NK-92 (cell line): Measurements from ENCODE around the gene CISH.

Experiments
- DNase-seq: peaks from one replicate; lab custom pipeline; 2025; ENCODE audit not compliant: unreplicated experiment; lab: John Stamatoyannopoulos, UW

The CISH gene, protein sequence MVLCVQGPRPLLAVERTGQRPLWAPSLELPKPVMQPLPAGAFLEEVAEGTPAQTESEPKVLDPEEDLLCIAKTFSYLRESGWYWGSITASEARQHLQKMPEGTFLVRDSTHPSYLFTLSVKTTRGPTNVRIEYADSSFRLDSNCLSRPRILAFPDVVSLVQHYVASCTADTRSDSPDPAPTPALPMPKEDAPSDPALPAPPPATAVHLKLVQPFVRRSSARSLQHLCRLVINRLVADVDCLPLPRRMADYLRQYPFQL

DNA sequence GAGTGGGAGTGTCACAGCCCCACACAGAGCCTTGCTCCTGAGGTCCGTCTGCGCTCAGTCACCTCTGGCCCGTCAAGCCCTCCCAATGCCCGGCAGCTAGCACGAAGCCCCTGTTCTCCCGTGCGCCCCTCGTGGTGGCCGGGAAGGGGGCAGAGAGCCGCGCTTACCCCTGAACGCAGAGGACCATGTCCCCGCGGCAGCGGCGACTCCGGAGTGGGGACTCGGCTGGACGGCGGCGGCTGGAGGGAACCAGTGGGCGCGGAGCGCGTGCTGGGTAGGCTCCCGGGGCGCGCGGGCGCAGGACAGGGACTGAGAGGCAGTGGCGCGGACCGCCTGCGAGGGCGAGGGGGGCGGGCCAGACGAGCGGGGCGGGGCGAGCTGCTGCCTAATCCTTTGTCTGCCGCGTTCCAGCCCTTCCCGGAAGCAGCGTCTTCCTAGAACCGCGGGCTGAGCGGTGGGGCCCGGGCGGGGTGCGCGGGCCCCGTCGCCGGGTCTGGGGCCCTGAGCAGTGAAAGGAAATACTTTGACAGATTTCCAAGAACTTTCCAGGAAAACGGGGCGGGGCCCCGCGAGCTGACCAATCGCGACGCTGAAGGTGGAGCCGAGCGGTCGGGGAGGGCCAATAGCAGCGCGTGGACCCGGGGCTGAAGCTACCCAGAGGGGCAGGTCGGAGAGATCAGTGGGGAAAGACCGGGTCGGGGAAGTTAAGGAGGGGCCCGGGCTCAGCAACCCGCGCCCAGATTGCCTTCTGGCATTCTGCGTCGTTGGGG is at the start of gene CISH:
Gene CISH, minus strand, starts transcription at position 311 of the 770 bp plus-strand sequence. Its CDS starts 124 bp downstream, at position 187.
- DNase-seq = peak; percentile 81

DNA sequence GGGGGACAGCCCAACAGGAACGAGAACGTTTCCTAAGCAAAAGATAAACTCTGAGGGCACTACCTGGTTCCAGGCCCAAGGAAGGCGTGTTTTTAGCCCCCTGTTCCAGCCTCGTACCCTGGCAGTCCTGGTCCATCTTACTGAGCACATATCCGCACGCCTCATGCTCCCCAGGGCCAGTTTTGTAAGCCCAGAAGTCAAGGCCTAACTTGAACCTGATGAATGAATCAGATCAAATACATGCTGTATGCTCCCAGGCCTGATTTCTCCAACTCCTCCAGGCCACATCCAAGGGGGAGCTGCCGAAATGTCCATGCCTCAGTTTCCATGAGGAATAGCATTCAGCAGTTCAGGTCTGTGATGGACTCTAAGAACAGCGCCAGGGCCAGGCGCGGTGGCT is 48.8 kb upstream of the CISH start:
- no peak for DNase-seq

DNA sequence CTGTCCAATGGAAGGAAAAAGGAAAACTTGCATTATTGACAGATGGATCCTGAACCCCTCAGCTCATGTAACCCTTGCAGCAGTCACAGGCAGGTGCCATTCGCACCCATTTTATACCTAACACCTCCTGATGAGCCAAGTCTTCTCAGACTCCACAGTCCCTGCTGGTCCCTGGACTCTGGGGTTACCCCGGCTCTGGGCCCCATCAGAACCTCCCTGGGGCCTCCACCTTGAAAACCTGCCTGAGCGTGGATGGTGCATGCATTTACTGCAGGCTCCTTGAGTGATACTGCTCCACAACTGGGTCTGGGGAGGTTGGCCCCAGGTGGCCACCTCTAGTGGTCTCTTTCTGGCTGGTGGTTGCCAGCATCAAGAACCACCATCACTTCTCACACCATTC is 47.3 kb upstream of the CISH start:
- no peak for DNase-seq

DNA sequence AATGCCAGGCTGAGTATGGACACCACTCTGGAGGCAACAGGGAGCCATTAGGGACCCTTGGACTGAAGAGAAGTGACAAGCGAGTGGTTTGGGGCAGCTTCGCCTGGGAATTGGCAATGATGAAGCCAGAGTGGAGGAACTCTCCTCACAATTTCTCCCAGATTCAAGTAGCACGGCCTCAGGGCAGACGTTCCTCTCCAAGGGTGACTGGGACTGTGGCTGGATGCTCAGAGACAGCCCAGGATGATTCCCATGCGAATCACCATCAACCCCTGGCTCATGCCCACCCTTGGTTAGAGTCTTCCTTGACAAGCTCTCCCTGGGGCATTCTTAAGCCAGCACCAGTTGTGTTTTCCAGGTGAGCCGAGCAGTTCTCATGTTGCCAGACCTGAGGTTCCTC is 46.8 kb upstream of the CISH start:
- no peak for DNase-seq

DNA sequence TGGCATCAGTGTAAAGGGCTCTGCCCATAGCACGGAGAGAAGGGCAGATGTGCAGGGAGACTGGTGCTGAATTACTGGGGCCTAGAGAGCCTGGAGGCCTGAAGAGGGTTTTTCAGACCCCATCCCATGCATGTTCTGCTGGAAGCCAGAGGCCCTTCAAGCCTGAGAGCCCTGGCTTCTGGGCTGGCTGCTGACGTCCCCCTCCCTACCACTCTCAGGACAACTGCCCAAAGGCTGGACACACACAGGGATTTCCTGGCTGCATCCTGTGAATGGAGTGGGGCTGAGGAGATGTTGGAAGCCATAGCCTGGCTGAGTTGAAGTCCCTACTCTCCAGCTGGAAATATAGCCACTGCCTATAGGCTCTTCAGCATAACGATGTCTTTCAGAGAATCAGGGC is 46.2 kb upstream of the CISH start:
- DNase-seq = no peak

DNA sequence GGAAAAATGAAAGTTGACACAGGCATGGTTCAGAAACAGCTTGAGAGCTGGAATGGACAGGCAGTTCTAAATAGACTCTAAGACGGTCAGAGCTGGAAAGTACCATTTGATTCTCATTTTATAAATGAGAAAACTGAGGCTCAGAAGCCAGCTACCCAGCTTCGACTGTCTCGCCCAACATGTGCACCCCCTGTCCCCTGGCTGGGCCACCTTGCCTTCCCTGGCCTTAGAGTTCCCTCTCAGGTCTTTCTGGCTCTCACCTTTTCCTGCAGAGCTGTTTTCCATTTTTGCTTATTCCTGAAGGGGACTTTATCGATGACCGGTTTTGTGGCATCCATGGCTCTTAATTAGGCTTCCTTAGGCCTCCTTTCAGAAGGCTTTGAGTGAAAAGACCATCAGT is 45.8 kb upstream of the CISH start:
- DNase-seq = no peak

DNA sequence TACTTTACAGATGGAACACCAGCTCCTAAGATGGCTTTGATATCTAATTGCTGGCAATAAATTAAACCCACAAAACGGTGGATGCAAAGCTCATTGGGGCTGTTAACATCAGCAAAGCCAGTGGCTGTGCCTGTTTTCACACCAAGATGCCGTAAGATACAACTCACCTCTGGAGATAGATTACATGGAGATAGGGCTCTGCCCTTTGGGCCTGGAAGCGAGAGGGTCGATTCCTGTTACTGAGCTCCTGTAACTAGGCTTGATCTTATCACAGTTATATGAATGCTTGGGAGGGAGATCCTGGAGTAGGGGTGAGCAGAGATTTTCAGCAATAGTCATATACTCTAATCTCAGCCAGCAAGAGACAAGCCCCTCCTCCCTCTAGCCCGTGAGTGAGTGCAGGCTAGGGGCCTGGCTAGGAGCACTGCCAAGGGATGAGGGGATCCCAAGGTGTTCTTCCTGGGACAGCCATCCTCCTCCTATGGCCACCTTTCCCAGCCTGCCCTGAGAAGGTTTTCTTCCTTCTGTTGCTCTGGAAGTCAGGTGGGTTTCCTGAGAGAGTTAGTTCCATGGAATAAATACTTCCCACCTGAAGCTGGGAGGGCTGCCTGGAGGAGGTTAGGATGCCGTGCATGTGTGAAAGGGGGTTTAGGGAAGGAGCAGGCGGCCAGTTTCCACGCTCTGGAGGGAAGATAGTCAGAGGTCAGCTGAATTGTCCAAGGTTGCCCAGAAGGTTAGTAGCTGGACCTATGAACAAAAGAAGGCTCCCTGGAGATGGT is 45.0 kb upstream of the CISH start:
- no peak for DNase-seq

DNA sequence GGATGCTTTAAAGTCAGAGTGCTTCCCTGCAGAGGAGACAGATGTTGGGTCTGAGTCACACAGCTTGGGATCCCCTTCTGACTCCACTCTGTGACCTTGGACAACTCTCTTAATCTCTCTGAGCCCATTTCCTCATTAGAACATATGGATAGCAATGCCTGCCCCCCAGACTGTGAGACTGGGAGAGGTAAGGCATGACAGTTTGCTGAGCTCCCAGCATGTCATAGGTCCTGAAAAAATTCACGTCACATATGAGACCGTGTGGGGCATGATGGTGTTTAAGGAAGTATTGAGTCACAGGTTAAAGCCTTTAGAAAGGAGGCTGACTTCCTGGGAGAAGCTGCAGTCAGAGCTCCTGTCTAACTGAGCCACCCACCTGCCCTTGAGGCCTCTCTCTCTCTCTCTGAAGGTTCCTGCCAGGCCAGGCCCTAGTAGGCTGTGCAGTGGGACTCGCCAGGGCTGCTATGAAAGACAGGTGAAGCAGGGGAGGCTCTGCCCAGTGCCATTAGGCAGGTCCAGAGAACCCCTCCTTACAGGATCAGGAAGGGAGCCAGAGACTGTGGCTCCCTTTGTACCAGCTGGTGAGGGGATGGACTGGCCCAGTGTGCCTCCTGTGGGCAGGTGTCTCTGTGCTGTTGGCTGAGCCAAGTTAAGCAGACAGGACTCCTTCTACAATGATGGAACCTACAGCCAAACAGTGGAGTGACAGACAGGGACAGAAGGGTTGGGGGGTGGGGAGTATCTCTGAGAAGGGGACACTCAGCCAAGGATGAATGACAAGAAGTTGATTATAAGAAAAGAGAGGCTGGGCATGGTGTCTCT is 43.6 kb upstream of the CISH start:
- DNase-seq = no peak

DNA sequence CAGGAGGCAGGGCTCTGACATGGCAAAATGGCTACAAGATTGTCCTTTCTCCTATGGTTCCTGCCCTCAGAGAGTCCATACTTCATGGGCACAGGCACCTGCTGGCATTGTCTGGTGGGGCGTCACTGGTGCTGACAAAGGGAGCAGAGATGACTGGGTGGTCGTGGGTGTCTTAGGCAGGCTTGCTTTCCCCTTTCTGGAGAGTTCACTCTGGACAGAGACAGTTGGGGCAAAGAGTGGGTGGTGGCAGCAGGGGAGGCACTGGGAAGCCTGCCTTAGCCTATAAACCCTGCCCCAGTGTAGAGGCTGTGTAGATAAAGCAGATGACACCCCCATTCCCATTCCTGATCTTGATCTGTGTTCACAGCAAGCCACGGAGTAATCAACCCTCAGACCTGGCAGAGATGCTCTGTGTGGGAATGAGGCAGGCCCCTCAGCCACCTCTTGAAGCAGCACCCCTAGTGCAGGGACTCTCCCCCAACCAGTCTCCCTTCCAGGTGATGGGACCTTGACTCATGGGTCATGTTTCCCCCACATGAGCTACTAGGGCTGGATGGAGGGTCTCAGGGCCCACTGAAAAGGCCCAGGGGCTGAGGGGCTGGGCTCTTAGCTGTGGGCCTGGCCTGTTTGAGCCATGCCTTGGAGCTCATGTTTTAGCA is 42.5 kb upstream of the CISH start:
- no peak for DNase-seq

DNA sequence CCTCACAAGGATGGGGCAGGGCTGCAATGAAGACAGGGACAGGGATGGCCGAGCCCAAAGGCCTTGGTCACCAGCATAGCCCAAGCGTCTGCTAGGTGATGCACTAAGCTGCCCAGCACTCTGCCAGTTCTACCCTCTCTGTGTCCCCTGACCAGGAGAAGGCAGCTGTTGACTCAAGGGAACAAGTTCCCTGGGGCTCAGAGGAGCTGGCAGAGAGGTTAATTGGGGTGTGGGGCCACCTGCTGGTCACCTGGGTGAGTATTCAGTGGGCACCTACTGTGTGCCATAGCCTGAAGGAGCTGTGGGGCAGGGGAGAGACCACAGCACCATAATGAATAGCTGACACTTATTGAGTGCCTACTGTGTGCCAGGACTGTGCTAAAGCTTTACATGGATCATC is 41.1 kb upstream of the CISH start:
- no peak for DNase-seq

DNA sequence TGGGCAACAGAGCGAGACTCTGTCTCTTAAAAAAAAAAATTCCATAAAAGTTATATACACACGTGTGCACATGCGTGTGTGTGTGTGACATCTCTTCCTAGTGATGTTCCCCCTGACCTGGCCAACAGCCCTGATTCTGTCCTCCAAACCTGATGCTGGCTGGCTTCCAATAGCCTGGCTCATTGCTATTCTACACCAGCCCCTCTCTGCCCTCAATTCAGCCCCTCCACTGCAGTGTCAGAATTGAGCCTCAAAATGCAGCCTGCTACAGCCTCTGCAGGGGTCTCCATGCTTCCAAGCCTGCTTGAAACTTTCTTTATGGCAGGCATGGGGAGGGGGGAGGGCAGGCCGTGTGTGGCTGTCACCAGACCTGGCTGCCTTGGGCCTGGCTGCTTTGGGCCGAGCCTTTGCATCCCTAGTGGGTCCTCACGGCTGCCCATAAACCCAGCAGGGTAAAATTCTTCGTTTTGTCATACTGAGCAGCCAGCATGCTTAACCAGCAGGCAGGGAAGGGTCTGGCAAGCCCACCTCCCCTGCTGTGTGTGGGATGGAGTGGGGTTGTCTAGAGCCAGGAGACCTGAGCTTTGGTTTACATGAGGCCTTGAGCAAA is 40.5 kb upstream of the CISH start:
- no peak for DNase-seq

DNA sequence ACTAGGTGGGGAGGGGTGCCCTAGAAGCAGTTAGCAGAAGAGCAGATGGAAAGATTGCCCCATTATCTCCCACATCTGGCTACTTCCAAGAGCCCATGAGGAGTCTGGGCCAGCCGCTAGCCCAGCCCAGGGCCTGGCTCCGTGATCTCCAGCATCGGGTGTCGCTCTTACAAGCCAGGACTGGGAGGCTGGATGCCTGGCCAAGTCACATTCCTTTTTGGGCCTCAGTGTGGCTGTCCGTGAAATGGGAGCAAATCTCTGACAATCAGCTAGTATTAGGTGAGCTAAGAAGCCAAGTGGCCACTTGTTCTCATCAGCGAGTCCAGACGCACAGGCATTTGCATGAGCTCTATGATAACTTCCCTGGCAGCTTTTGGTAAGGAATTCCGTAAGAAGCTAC is 39.9 kb upstream of the CISH start:
- no peak for DNase-seq

DNA sequence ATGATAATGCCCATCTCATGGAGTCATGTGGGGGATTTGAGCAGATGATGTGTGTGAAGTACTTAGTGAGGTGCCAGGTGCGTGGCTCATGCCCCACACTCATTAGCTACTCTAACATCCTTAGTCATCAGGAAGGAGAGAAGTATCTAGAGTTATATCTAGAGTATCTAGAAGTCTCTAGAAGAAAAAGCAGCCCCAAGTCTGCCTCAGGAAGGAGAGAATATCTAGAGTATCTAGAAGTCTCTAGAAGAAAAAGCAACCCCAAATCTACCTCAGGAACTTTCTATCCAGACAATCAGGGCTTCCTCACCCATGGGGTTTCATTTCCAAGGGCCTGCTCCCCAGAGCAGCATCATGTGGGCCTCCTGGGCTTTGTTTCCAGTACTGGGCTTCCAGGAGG is 38.4 kb upstream of the CISH start:
- no peak for DNase-seq

DNA sequence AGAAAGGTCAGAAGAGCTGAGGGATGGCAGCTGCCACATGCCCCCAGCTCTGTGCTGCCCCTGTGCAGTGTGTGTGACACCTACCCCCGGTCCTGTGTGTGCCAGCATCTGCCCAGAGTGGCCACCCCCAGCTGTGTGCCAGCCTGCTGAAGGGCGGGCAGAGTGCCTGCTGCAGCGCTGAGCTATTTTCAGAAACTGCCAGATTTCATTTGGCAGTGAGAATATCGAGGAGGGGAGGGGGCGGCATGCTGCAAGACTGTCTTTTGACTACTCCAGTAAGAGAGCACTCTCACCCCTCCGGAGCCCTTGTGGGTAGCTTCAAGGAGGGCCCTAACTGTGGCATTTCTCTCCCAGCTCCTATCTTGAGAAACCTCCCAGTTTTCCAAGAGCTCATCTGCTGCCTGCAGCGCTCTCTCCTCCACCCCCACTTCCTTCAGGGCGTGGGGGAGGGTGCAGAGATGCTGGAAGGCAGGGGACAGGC is 37.9 kb upstream of the CISH start:
- no peak for DNase-seq

DNA sequence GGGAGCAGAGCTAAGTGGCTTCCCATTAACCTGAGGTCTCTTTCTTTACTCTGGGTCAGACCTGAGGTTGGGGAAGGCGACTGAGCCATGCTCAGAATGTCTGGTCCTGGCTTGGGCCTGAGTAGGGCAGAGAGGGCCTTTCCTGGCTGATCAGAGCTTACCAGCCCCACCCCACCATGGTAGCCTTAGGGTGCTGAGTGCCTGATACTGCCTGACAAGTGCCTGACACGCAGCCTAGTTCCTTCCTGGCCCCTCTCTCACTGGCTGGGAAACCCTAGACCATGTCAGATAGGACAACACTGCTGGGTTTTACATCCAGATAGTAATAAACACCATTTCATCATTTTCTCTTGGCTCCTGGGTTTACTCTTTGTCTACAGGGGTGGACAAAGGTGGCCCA is 37.4 kb upstream of the CISH start:
- no peak for DNase-seq

DNA sequence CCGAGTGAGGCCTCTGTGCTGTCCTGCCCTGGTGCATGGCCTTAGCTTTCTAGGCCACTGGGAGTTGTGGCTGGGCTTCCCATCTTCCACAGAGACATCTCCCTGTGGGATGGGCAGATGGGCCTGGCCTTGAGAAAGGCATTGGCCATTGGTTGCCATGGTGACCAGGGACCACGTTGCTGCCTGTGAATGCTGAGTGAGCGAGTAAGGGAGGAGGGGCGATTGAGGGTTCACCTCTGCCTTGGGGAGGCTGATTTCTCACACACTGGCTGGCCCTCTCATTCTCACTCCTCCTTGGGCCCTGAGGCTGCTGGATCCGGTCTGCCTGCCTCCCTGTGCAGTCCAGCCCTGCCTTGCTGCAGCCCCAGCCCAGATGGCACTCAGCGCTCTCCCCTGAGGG is 36.7 kb upstream of the CISH start:
- no peak for DNase-seq

DNA sequence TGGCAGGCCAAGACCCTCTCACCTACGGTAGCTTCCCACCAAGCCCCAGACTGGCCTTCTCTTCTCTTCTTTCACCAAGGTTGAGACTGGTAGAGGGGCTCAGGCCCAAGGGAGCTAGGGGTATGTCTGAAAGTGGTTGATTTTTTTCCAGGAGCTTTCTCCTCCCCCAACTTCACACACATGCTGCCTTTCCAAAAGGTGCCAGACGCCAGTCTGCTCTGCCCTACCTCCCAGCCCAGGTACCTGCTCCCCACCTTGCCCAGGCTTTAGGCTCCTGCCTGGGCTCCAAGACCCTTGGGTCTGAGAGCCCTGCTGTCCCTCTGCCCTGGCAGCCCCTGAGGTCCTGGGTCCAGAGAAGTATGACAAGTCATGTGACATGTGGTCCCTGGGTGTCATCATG is 33.8 kb upstream of the CISH start:
- DNase-seq = no peak

DNA sequence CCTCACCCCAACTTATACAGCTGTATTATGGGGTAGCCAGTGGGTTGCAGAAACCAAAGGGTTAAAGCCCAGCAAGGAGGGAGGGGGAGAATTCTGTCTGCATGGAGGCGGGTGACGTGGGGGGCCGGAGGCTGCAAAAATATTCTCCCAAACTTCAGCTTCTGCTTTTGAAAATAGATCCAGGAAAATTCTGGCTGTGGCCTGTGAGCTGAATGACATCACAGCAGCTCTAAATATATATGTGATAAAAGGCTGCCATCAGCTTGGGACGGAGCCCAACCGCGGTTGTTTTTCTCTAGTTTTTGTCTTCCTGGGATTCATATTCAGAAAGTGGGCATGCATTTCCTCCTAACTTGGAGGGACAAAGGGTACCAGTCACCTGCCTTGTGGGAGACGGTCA is 33.0 kb upstream of the CISH start:
- DNase-seq = no peak

DNA sequence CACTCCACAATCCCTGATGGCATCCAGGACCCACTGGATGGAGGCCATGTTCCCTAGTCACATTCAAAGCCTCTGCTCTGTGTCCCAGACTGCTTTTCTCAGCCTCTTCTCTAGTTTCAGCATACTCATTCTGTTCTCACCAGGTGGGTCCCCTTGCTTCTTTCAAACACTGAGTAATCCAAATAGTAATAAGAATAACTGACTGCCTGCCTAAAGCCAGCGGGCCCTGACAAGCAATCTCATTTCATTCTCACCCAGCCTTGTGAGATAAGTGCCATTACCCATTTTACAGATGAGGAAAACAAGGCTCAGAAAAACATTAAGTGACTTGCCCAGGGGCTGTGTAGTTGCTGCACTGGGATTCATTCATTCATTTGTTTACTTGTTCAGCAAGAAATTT is 30.8 kb upstream of the CISH start:
- DNase-seq = no peak

DNA sequence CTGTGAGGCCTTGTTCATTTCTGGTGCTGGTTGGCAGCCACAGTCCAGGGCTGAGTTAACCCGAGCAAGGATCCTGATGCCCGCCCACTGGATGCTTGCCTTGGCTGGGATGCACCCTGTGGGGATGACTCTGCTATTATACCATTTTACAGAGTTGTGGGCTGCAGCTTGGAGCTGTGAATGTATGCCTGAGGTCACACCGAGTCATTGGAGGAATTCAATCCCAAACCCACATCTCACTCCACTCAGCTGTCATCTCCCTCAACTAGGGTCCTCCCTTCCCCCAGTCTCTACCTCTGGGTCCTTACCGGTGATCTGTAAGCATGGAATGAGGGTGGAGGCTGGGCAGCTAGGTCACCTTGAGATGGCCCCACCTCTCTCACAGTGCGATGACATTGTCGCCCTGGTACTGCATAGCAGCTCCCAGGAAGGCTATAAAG is 27.5 kb upstream of the CISH start:
- DNase-seq = no peak
